HG02943 (cell line): ENCODE results near the gene SNRPA1.

Source experiments
- ATAC-seq: cut with Tn5 transposase; IDR thresholded peaks from one replicate; pipeline ENCODE4 v1.9.1; 2021; ENCODE audit warnings: mild to moderate bottlenecking, low read depth, moderate library complexity; ENCODE audit not compliant: unreplicated experiment

Gene SNRPA1

GRCh38 chr15:101320501-101321052, 25.5 kb upstream of the SNRPA1 start:
- no peak for ATAC-seq

- no peak for ATAC-seq
Observed at GRCh38 chr15:101318839-101319238, 23.8 kb upstream of the SNRPA1 start.

- no peak for ATAC-seq
Observed at GRCh38 chr15:101318147-101318819, 23.2 kb upstream of the SNRPA1 start.

GRCh38 chr15:101317336-101317872, 22.4 kb upstream of the SNRPA1 start:
- no peak for ATAC-seq

GRCh38 chr15:101316529-101316928, 21.5 kb upstream of the SNRPA1 start:
- no peak for ATAC-seq

GRCh38 chr15:101315736-101316135, 20.7 kb upstream of the SNRPA1 start:
- ATAC-seq = no peak

- ATAC-seq = no peak
Observed at GRCh38 chr15:101314336-101315125, 19.5 kb upstream of the SNRPA1 start.

GRCh38 chr15:101313041-101313761, 18.2 kb upstream of the SNRPA1 start:
- no peak for ATAC-seq

- no peak for ATAC-seq
Observed at GRCh38 chr15:101310508-101310907, 15.5 kb upstream of the SNRPA1 start.

GRCh38 chr15:101310161-101310480, 15.1 kb upstream of the SNRPA1 start:
- no peak for ATAC-seq

GRCh38 chr15:101309436-101310160, 14.6 kb upstream of the SNRPA1 start:
- ATAC-seq = no peak

- no peak for ATAC-seq
Observed at GRCh38 chr15:101308604-101309435, 13.8 kb upstream of the SNRPA1 start.

GRCh38 chr15:101307897-101308603, 13.0 kb upstream of the SNRPA1 start:
- no peak for ATAC-seq

GRCh38 chr15:101307048-101307896, 12.2 kb upstream of the SNRPA1 start:
- ATAC-seq = no peak

GRCh38 chr15:101306341-101307047, 11.4 kb upstream of the SNRPA1 start:
- ATAC-seq = no peak

- ATAC-seq = no peak
Observed at GRCh38 chr15:101305820-101306255, 10.8 kb upstream of the SNRPA1 start.

GRCh38 chr15:101303408-101303807, 8.4 kb upstream of the SNRPA1 start:
- ATAC-seq = no peak
